Stimulated activated CD8-positive, alpha-beta memory T cell treated with anti-CD3 and anti-CD28 coated beads, Interleukin-4, amount 100 ng/mL, for 48 hours (primary cell): Measurements from ENCODE around the gene AMZ2.
"Not testable (repeated sequence)": the region's sequence is repeated elsewhere in the genome, so short reads cannot be mapped to it uniquely, and the experiment has no call there.

ENCODE experiments used
- DNase-seq: peaks from one replicate; pipeline ENCODE4 v3.0.0-alpha.2; 2020

The AMZ2 gene

GRCh38 chr17:68247445-68248198 is at the start of gene AMZ2:
Gene AMZ2, plus strand, starts transcription at chr17:68248043. Its CDS starts 2,145 bp downstream, at chr17:68250188.
- DNase-seq: peak; percentile 98

- DNase-seq: peak; percentile 65
Observed at GRCh38 chr17:68198931-68199836, 48.7 kb upstream of the AMZ2 start.

GRCh38 chr17:68199837-68200688 is 47.8 kb upstream of the AMZ2 start:
- no peak for DNase-seq

GRCh38 chr17:68200689-68201417 is 47.0 kb upstream of the AMZ2 start:
- peak; percentile 86 for DNase-seq

GRCh38 chr17:68201418-68201771 is 46.4 kb upstream of the AMZ2 start:
- not testable (repeated sequence) for DNase-seq

- DNase-seq: not testable (repeated sequence)
Observed at GRCh38 chr17:68202321-68202720, 45.5 kb upstream of the AMZ2 start.

- DNase-seq: peak; percentile 52
Observed at GRCh38 chr17:68204736-68205135, 43.1 kb upstream of the AMZ2 start.

GRCh38 chr17:68205251-68205807 is 42.5 kb upstream of the AMZ2 start:
- DNase-seq: peak; percentile 95

GRCh38 chr17:68205808-68206720 is 41.8 kb upstream of the AMZ2 start:
- DNase-seq: peak; percentile 46

- DNase-seq: no peak
Observed at GRCh38 chr17:68207651-68208253, 40.1 kb upstream of the AMZ2 start.

GRCh38 chr17:68208651-68209050 is 39.2 kb upstream of the AMZ2 start:
- DNase-seq: not testable (repeated sequence)

- DNase-seq: not testable (repeated sequence)
Observed at GRCh38 chr17:68209191-68209900, 38.5 kb upstream of the AMZ2 start.

- no peak for DNase-seq
Observed at GRCh38 chr17:68210570-68211315, 37.1 kb upstream of the AMZ2 start.

GRCh38 chr17:68213428-68214411 is 34.1 kb upstream of the AMZ2 start:
- not testable (repeated sequence) for DNase-seq

GRCh38 chr17:68215453-68215852 is 32.4 kb upstream of the AMZ2 start:
- not testable (repeated sequence) for DNase-seq

GRCh38 chr17:68219429-68219828 is 28.4 kb upstream of the AMZ2 start:
- not testable (repeated sequence) for DNase-seq

- DNase-seq: not testable (repeated sequence)
Observed at GRCh38 chr17:68220186-68220585, 27.7 kb upstream of the AMZ2 start.
